NB4 (cell line): Measurements from ENCODE around the gene OR14A16.
A peak's percentile ranks its signal among the peaks of the same experiment; 100 is the strongest.

Experiments
- DNase-seq: peaks from one replicate; pipeline ENCODE4 v3.0.0; 2010; ENCODE audit warnings: low read depth
- H3K4me3 ChIP-seq: one replicate; pipeline ENCODE4 v1.5.1; 2011; ENCODE audit warnings: mild to moderate bottlenecking, low read depth, low read length, moderate library complexity
- MAX ChIP-seq: IDR thresholded peaks from 2 replicates; pipeline ENCODE4 v1.6.1; 2011; ENCODE audit warnings: low read depth, low read length
- MYC ChIP-seq: IDR thresholded peaks from 2 replicates; pipeline ENCODE4 v1.6.1; 2011; ENCODE audit warnings: low read depth, low read length
- POLR2A ChIP-seq: IDR thresholded peaks from 2 replicates; pipeline ENCODE4 v1.6.1; 2011; ENCODE audit warnings: mild to moderate bottlenecking; ENCODE audit not compliant: insufficient read length; ENCODE audit errors: extremely low read depth
- TF ChIP-seq, protein P1 (sequence below): IDR thresholded peaks from one replicate; pipeline ENCODE4 v1.5.1; 2012; ENCODE audit warnings: low read depth, low read length

Gene OR14A16

DNA sequence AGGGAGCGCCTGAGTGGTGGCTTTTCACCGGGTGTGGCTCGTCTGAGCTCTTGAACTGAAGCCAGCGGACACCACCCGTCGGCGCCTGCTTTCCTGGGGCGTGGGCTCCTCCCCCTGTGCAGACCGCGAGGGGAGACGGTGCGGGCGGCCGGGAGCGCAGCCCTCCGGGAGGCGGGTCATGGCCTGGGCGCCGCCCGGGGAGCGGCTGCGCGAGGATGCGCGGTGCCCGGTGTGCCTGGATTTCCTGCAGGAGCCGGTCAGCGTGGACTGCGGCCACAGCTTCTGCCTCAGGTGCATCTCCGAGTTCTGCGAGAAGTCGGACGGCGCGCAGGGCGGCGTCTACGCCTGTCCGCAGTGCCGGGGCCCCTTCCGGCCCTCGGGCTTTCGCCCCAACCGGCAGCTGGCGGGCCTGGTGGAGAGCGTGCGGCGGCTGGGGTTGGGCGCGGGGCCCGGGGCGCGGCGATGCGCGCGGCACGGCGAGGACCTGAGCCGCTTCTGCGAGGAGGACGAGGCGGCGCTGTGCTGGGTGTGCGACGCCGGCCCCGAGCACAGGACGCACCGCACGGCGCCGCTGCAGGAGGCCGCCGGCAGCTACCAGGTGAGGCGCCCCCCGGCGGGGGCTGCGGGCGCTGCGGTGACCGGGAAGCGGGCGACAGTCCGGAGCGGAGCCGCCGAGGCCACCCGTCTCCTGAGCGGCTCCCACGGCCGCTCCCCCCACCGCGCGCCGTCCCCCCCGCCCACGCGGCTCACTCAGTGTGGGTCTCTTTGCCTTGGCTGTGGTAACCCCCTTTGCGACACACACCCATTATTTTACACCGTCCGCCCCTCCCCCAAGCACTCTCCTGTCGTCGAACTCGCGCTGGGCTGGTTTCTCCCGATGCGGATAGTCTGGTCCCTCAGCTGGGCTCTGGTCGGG, 33.4 kb upstream of the OR14A16 start, which contains the start of gene TRIM58:
TSS of gene TRIM58 (plus strand) at position 119 of the 916 bp plus-strand sequence. CDS start at position 179, 60 bp downstream.
- peak within 1 kb of the TSS; percentile 25 for H3K4me3 ChIP-seq
- TF ChIP-seq, protein P1, sequence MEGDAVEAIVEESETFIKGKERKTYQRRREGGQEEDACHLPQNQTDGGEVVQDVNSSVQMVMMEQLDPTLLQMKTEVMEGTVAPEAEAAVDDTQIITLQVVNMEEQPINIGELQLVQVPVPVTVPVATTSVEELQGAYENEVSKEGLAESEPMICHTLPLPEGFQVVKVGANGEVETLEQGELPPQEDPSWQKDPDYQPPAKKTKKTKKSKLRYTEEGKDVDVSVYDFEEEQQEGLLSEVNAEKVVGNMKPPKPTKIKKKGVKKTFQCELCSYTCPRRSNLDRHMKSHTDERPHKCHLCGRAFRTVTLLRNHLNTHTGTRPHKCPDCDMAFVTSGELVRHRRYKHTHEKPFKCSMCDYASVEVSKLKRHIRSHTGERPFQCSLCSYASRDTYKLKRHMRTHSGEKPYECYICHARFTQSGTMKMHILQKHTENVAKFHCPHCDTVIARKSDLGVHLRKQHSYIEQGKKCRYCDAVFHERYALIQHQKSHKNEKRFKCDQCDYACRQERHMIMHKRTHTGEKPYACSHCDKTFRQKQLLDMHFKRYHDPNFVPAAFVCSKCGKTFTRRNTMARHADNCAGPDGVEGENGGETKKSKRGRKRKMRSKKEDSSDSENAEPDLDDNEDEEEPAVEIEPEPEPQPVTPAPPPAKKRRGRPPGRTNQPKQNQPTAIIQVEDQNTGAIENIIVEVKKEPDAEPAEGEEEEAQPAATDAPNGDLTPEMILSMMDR: peak; percentile 18
- TF ChIP-seq MAX: no peak
- DNase-seq: peak; percentile 54

DNA sequence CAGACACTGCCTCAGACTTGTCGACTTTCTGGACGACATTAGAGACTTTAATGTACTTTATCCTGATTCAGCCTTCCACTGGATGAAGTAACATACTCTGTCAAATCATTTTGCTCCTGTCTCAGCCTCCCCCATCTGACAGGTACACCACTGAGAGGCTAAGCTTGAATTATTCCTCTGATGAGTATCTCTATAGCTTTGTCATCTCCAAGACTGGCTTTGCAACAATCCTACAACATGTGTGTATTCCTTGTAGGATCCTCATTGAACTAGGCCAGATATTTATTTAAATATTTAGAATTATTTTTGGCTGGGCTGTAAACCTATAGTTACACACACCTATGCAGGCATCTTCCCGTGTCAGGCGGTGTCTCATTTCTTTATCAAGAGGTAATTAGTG, 32.0 kb upstream of the OR14A16 start:
- TF ChIP-seq MYC (no peak), POLR2A (no peak), MAX (no peak)
- TF ChIP-seq, protein P1: no peak
- no peak overlapping the region for H3K4me3 ChIP-seq
- no peak for DNase-seq

DNA sequence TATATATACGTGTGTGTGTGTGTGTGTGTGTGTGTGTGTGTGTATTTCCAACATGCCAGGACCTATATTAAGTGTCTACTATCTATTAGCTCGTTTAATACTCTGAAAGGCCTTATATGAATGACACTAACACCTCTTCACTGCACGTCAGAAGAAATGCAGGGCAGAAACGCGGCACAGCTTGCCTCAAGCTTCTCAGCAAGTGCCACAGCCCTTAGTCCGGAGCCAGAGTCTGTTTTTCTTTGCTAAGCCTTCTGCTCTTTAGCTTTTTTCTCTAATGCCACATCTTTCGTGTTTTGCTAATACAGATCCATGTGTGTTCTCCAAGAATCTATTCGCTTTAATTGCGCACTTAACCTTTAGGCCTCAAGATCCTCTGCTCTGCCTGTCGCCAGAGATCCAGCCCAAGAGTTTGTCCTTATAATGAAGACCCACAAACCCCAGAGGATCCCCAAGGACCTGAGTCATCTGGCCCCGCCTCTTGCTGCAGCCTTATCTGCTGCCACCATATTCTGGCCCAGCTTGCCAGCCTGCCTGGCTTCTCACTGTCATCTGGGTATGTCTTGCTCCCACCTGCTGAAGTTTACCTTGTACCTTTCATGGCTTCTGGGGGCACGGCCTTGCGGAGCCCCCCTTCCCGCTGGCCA, 31.1 kb upstream of the OR14A16 start:
- peak; percentile 68 for DNase-seq
- H3K4me3 ChIP-seq: no peak overlapping the region
- TF ChIP-seq MAX (no peak), MYC (no peak), POLR2A (no peak)
- TF ChIP-seq, protein P1: no peak

GRCh38 chr1:247849616-247850015, 25.7 kb upstream of the OR14A16 start:
- DNase-seq: no peak
- H3K4me3 ChIP-seq: no peak overlapping the region
- TF ChIP-seq, protein P1: no peak
- TF ChIP-seq POLR2A (no peak), MAX (no peak)

DNA sequence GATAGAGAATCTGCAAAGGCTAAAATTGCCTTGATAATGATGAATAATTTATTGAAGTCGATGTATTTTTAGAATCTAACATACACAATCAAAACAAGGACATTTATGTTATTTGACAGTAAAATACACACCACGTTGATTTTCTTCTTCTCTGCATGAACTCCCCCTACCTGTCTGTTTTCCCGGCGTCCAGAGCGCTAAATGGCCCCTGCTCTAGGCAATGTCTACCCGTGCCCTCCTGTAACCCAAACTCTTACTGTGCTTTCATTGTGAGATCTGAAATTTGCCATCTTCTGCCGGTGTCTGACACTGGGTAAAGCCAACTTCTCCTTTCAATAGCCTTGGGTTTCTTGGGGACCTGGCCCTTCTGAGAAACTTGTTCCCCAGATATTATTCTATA, 24.4 kb upstream of the OR14A16 start:
- no peak overlapping the region for H3K4me3 ChIP-seq
- no peak for DNase-seq
- no peak for TF ChIP-seq MYC
- no peak for TF ChIP-seq MAX
- no peak for TF ChIP-seq POLR2A
- TF ChIP-seq, protein P1: no peak
